GM21381 (cell line): ENCODE data around the gene CCDC148.

Experiments
- ATAC-seq: cut with Tn5 transposase; IDR thresholded peaks from one replicate; pipeline ENCODE4 v1.9.1; 2021; ENCODE audit warnings: mild to moderate bottlenecking, moderate library complexity; ENCODE audit not compliant: unreplicated experiment

Gene CCDC148

DNA sequence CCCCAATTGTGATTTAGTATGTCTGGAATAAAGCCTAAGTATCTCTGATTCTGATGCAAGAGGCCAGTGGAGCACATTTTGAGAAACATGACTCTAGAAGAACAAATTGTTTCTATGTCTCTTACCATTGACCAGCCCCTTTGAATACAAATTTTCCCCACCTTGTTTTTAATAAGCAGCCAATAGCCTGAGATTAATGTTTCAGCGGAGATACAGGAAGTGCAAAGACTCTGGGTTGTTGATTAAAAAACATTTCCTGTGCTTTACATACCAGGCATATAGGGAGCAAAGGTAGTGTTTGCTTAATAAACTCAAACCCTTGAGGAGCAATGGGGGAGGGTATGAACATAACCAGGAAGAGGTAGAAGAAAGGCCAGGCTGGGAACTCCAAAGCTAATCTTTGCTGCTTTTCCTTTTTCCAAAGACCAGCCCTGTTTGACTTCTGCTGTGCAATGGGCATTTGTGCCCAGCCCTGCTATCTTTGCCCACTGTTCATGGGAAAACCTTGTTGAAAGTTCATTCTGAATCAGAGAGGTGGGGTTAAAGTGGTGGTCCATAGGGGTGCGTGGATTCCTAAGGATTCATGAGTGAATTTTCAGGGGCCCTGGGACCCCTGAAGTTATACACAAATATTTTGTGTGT, 325.6 kb downstream of the CCDC148 start:
- no peak for ATAC-seq

DNA sequence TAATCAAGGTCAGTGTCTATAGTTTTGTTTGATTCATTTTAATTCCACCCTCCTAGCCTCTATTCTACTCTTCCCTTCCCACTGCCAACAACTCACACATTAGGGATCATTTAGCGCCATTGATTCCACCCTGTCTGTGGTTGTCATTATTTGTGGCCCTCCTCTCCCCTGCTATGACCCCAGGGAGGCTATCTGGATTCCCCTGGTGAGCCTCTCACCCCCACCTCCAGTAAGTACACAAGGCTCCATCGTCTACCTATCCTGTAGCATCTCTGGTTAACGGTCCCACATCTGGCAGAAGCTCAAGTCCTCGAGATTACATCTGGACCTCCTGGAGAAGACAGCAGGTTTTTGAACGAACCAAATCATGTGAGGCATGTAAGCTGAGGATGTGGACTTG, 327.5 kb downstream of the CCDC148 start:
- ATAC-seq, result no peak

DNA sequence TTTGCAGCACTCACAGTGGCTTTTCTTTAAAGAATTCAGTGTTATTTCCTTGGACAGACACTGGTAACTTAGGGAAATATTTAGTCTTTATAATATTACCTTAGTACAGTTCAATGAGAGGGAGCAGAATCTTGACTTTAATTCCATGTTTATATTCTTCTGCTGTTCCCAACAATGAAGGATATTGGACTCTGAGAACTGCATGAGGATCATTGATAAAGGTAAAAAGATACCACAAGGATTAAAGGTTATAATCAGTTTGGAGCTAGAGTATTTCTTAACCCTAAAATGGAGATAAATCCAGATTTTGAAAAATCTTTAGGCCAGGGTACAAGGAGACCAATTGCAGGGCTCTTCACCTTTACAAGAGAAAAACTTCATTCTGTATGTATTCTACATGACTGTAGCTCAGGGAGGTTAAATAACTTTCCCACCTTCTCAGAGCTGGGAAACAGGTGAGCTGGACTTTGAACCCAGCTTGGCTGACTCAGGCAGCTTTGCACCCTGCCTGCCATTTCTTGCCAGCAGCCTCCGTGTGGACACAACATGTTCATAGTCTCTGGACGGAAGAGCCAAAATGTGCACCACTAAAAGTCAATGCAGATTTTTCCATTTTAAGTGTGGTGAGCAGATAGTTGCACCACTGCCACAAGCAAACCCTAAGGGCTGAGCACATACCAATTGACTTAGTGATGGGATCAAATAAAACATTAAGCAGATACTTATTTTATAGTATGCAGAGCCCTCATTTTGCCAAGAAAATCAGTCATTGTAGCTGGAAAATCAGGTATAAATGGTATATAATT, 328.2 kb downstream of the CCDC148 start:
- ATAC-seq, result no peak

DNA sequence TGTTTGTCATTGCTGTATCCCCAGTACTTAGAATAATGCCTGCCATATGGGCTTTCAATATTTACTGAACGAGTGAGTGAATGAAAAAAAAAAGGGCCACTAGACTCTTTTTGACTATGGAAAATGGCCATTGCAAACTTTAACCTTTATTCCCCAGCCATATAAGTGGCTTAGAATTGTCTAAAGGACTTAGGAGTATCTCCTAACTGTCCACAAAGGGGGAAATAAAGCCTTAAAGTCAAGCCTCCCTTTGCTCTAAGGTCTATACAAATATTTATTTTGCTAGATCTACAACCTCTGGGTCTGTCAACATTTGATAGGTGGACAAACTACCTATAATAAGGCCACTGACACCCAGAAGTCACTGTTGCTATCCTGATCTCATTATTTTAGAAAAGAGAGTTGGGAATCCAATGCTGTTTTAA, 329.2 kb downstream of the CCDC148 start:
- no peak for ATAC-seq

DNA sequence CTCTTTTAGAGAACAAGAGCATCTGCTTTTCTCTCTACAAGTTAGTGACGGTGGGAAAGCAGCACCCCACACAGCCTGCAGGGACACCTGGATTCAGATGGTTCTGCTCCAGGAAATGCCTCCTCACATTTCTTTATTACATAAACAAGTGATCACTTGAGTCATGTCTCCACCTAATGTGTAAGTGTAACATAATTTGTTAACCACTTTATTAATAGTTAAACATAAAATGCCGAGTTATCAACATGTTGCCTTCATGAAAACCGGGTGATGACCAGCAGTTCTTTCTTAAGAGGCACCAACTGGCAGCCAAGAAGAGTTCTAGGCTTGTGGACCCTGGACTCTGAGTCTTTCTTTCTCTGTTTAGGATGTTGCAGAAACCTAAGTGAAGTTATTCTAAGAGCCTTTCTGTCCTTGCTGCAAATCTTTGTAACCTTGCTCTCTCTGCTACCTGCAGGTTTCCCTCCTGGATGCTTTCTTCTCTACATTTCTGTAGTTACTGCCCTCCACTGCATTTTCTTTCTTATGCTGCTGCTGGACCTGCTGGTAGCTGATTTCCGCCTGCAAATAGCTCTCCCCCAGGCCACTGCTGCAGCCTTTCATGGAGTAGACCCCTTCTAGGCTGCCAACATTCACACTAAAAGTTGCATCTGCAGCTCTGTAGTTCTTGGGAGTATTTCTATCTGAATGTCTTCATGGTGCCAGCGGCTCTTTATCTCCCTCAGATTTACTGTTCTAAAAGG, 330.6 kb downstream of the CCDC148 start:
- ATAC-seq, result no peak

DNA sequence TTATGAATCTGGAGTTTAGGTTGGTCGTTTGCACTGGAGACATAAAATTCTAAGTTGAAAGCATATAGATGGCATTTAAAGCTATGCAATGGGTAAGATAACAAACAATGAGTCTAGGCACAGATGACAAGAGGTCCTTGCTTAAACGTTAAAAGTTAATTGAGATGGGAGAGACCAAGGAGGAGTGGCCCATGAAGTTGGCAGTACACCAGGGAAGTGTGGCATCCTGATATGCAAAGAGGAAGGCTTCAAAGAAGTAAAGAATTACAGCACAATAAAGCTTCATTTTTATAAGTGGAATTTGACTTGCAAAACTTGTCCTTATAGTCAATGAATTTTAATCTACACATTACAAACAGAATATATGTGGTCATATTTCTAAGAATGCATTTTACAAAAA, 331.7 kb downstream of the CCDC148 start:
- ATAC-seq, result no peak
